A673 (cell line): Measurements from ENCODE around the gene ZW10. TPM values are rescaled to one million over a fixed set of nuclear protein-coding genes. Genes with fewer than 3 reads are reported as not detected.

Experiments
- BruUV-seq: library from RNA; stranded (reverse); fragments of 400-500 nt; replicated peaks from 2 replicates; lab custom pipeline; 2021; lab: Mats Ljungman, UMichigan
- CTCF ChIA-PET: fragments of 300-600 bp; sonication (Branson Sonifier 250); formaldehyde crosslinking; loops from one replicate; lab custom pipeline; 2022; ENCODE audit warnings: antibody characterized with exemption; lab: Charles Lee
- POLR2A ChIA-PET: fragments of 300-600 bp; sonication (Branson Sonifier 250); formaldehyde crosslinking; loops from one replicate; lab custom pipeline; 2022; ENCODE audit warnings: antibody characterized with exemption; ENCODE audit not compliant: low non-redundant PET; lab: Charles Lee
- DNase-seq: peaks from one replicate; pipeline ENCODE4 v3.0.0-alpha.2; 2015; ENCODE audit warnings: low spot score
- H3K27ac ChIP-seq: fragments of 200-600 bp; sonication (generic); 2 replicates; pipeline ENCODE4 v1.5.1; 2016; ENCODE audit warnings: mixed run types, low read depth, mild to moderate bottlenecking, mixed read lengths, antibody characterized with exemption, low read length; ENCODE audit not compliant: poor library complexity, severe bottlenecking
- H3K27me3 ChIP-seq: fragments of 200-600 bp; sonication (generic); replicated peaks from 2 replicates; pipeline ENCODE4 v1.6.1; 2017; ENCODE audit warnings: mixed run types, low read depth, mild to moderate bottlenecking, mixed read lengths, antibody characterized with exemption, low read length; ENCODE audit not compliant: insufficient read depth, poor library complexity
- H3K36me3 ChIP-seq: fragments of 200-600 bp; sonication (generic); 2 replicates; pipeline ENCODE4 v1.6.1; 2016; ENCODE audit warnings: mixed run types, mild to moderate bottlenecking, mixed read lengths, antibody characterized with exemption, low read length; ENCODE audit not compliant: insufficient read depth, poor library complexity, severe bottlenecking
- H3K4me1 ChIP-seq: fragments of 200-600 bp; sonication (generic); 2 replicates; pipeline ENCODE4 v1.6.1; 2017; ENCODE audit warnings: mixed run types, mild to moderate bottlenecking, mixed read lengths, antibody characterized with exemption, low read length; ENCODE audit not compliant: insufficient read depth, poor library complexity, severe bottlenecking
- H3K4me3 ChIP-seq: fragments of 200-600 bp; sonication (generic); 2 replicates; pipeline ENCODE4 v1.5.1; 2016; ENCODE audit warnings: low read depth, mixed run types, mild to moderate bottlenecking, mixed read lengths, low read length; ENCODE audit not compliant: poor library complexity, severe bottlenecking
- H3K9me3 ChIP-seq: fragments of 200-600 bp; sonication (generic); 2 replicates; pipeline ENCODE4 v1.6.1; 2016; ENCODE audit warnings: mixed run types, low read depth, mild to moderate bottlenecking, mixed read lengths, antibody characterized with exemption, low read length; ENCODE audit not compliant: poor library complexity, severe bottlenecking
- EZH2 ChIP-seq: fragments of 200-600 bp; sonication (generic); IDR thresholded peaks from 2 replicates; pipeline ENCODE4 v1.6.1; 2017; ENCODE audit warnings: borderline replicate concordance, low read depth, mild to moderate bottlenecking, mixed read lengths, antibody characterized with exemption, low read length; ENCODE audit not compliant: poor library complexity, severe bottlenecking
- intact Hi-C: fragments of 100-400 bp; cut with micrococcal nuclease; formaldehyde crosslinking; loops from one replicate; pipeline ENCODE4 v1.10.0; 2022; ENCODE audit not compliant: unreplicated experiment
- total RNA-seq: library from RNA; stranded (reverse); gene quantifications from 2 replicates; pipeline ENCODE4 v1.2.3, GENCODE V29; 2021
- TF ChIP-seq, protein P1 (sequence below): fragments of 300-800, 200-600 bp; sonication (generic); conservative IDR thresholded peaks from 2 replicates; pipeline ENCODE4 v1.5.1; 2017; ENCODE audit warnings: low read depth, mild to moderate bottlenecking, antibody characterized with exemption, low read length, moderate library complexity, mixed read lengths

ZW10 gene
- total RNA-seq, 1 experiment from 2014 or later = 31.4 TPM

DNA sequence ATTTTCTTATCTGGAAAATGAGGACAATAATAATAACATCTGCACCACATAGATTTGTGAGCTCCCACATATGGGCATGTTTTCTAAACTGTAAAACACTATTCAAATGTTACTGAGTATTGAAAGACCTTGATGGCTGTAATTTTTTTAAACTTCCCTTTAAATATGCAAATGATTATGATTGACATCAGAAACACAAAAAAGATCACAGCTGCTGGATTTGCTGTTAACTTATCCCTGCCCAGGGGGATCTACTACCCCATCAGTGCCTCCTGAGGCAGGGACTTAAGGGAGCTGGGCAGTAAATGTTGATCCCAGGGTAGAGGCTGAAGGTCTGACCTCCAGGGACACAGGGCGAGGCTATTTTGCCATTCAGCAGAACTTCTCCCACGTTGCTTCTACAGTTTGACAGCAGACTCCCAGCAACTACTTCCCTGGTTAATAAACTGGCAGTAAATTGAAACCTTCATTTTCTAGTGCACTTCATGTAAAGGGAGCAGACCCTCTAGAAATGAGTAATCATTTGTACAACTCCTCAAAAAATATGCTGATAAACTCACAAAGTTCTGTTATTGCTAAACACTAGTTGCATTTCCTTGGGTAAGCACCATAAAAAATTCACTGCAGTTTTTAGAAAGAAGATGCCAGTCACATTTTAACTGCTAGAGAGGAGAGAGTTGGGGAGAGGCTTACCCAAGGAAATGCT, 87.7 kb downstream of the ZW10 start:
- no peak for DNase-seq
- ChIA-PET POLR2A (interaction anchor here (0.6 kb wide), 1 partner anchor 112 kb away, joined by 8 read pairs; no protein-coding TSS in a partner anchor), CTCF (no interaction called here)
- BruUV-seq = no TSS peak
- no peaks in the 10 kb centered on the region for H3K36me3 ChIP-seq
- no peak for TF ChIP-seq EZH2
- TF ChIP-seq, protein P1, sequence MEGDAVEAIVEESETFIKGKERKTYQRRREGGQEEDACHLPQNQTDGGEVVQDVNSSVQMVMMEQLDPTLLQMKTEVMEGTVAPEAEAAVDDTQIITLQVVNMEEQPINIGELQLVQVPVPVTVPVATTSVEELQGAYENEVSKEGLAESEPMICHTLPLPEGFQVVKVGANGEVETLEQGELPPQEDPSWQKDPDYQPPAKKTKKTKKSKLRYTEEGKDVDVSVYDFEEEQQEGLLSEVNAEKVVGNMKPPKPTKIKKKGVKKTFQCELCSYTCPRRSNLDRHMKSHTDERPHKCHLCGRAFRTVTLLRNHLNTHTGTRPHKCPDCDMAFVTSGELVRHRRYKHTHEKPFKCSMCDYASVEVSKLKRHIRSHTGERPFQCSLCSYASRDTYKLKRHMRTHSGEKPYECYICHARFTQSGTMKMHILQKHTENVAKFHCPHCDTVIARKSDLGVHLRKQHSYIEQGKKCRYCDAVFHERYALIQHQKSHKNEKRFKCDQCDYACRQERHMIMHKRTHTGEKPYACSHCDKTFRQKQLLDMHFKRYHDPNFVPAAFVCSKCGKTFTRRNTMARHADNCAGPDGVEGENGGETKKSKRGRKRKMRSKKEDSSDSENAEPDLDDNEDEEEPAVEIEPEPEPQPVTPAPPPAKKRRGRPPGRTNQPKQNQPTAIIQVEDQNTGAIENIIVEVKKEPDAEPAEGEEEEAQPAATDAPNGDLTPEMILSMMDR = no peak
- peaks cover 9% of the 10 kb centered on the region for H3K4me1 ChIP-seq
- intact Hi-C loops = no loop called here
- H3K27ac ChIP-seq = no peak overlapping the region
- H3K27me3 ChIP-seq = no peaks in the 10 kb centered on the region
- H3K4me3 ChIP-seq = no peak overlapping the region
- no peaks in the 10 kb centered on the region for H3K9me3 ChIP-seq

DNA sequence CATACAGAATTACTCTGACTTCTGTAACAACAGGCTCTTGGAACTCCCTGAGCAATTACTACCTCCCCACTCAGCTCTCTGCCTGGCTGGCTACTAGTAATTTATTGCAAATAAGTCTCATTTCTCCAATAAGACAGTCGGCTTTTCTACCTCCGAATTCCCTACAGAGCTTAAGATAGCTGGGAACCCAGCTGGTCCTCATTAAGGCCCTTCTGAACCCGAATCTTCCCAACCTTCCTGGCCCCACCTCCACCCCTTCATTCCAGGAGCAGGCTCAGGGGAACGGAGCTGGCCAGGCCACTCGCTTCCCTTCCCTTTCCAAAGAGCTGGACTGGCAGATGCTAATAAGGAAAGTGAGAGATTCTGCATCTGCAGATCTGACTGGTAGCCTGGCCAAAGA, 89.0 kb downstream of the ZW10 start:
- H3K27ac ChIP-seq = no peak overlapping the region
- no peaks in the 10 kb centered on the region for H3K9me3 ChIP-seq
- BruUV-seq = no TSS peak
- ChIA-PET CTCF (no interaction called here), POLR2A (no interaction called here)
- TF ChIP-seq EZH2 = no peak
- TF ChIP-seq, protein P1 = no peak
- H3K4me1 ChIP-seq = peaks cover 9% of the 10 kb centered on the region
- no peak for DNase-seq
- H3K36me3 ChIP-seq = no peaks in the 10 kb centered on the region
- no peaks in the 10 kb centered on the region for H3K27me3 ChIP-seq
- H3K4me3 ChIP-seq = no peak overlapping the region
- intact Hi-C loops = no loop called here

DNA sequence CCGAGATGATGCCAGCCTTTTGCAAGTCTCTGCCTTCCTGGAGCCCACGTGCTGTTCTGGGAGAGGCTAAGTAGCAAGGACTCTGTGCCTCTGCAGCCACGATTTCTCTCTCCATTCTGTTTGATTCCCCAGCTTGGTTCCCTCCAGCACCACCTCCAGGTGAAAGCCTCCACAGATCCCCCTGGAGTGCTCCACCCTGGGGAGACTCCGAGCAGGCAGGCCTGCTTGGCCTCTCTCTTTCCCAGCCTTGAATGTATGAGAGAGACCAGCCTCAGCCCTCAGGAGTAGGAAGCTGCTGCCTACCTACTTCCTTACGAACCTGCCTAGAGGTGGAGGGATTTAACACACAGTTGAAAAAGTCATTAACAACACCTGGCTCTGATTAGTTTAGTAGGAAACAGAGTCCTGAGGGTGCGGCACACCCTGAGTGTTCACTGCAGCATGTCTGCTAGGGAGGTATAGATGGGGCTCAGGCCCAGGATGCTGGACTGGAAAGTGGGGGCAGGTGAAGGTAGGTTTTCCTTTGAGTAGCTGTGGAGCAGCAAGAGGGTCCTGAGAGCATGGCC, 89.9 kb downstream of the ZW10 start:
- BruUV-seq = no TSS peak
- TF ChIP-seq, protein P1 = no peak
- no peak for TF ChIP-seq EZH2
- Histone ChIP-seq H3K9me3 (no peaks in the 10 kb centered on the region), H3K27me3 (no peaks in the 10 kb centered on the region), H3K4me1 (peaks cover 9% of the 10 kb centered on the region), H3K27ac (no peak overlapping the region), H3K4me3 (no peak overlapping the region), H3K36me3 (no peaks in the 10 kb centered on the region)
- DNase-seq = no peak
- ChIA-PET POLR2A (no interaction called here), CTCF (no interaction called here)
- intact Hi-C loops = no loop called here

Other genes with a start within 250 kb of the ZW10 start
- gene TMPRSS5, start 67.4 kb downstream of the ZW10 start, total RNA-seq = 1.5 and 2.9 TPM in 2 replicates
- not detected in 2 replicates for gene CLDN25, start 6.1 kb upstream of the ZW10 start, total RNA-seq
- 23.7 and 37.6 TPM in 2 replicates for gene USP28, start 101.9 kb upstream of the ZW10 start, total RNA-seq
- gene HTR3B, start 131.1 kb upstream of the ZW10 start, total RNA-seq = not detected in 2 replicates
- gene HTR3A, start 201.4 kb upstream of the ZW10 start, total RNA-seq = not detected in 2 replicates